ENCODE measurements around the gene HVCN1. TPM values are rescaled to one million over a fixed set of nuclear protein-coding genes. Genes with fewer than 3 reads are reported as not detected.

The HVCN1 gene
- total RNA-seq (2016; rRNA removed; fragmentation: Illumina TruSeq; extraction: Trizol) (0.20 and 0.49 TPM in 2 replicates), polyA plus RNA-seq (2011; rRNA removed) (0.88 and 1.3 TPM in 2 replicates), polyA minus RNA-seq (2011; rRNA and poly(A)+ RNA removed; ENCODE audit: low replicate concordance) (0.16 and 0.64 TPM in 2 replicates), Bru-seq, nascent RNA (percentile 19 among the genes with signal in this experiment), BruChase-seq, experiment 1, labeled RNA remaining after a 6-hour chase (percentile 18 among the genes with signal in this experiment), BruChase-seq, experiment 2, labeled RNA remaining after a 2-hour chase (percentile 21 among the genes with signal in this experiment)
- total RNA-seq (2016; cell fraction: cytosol; rRNA removed; fragmentation: Illumina TruSeq; extraction: Trizol; ENCODE audit: low read depth) = not detected in 2 replicates
- 0.36 and 0.54 TPM in 2 replicates for total RNA-seq (2016; cell fraction: insoluble cytoplasmic fraction; rRNA removed; fragmentation: Illumina TruSeq; extraction: Trizol)
- 0.14 and 0.37 TPM in 2 replicates for total RNA-seq (2016; cell fraction: membrane; rRNA removed; fragmentation: Illumina TruSeq; extraction: Trizol)
- total RNA-seq (2016; cell fraction: nucleus; rRNA removed; fragmentation: Illumina TruSeq; extraction: Trizol) = 0.47 and 0.53 TPM in 2 replicates
- polyA plus RNA-seq (2011; cell fraction: cytosol; rRNA removed) = 0.59 and 0.87 TPM in 2 replicates
- 0.33 and 0.35 TPM in 2 replicates for polyA plus RNA-seq (2011; cell fraction: nucleus; rRNA removed)
- polyA plus RNA-seq (2012) = 0.47 and 0.50 TPM in 2 replicates
- 0.16 and 0.32 TPM in 2 replicates for polyA plus RNA-seq (2016; cell fraction: cytosol; fragmentation: Illumina TruSeq; extraction: Trizol; ENCODE audit: low read depth)
- polyA plus RNA-seq (2016; cell fraction: insoluble cytoplasmic fraction; fragmentation: Illumina TruSeq; extraction: Trizol; ENCODE audit: low read depth) = 0.36 and 0.67 TPM in 2 replicates
- polyA plus RNA-seq (2016; cell fraction: membrane; fragmentation: Illumina TruSeq; extraction: Trizol; ENCODE audit: low read depth) = 0.29 TPM in 1 of 2 replicates, not detected in the other
- polyA plus RNA-seq (2016; cell fraction: nucleus; fragmentation: Illumina TruSeq; extraction: Trizol; ENCODE audit: insufficient read depth, low read depth) = 0.49 and 0.82 TPM in 2 replicates
- not detected in 2 replicates for polyA minus RNA-seq (2011; cell fraction: cytosol; rRNA and poly(A)+ RNA removed)
- polyA minus RNA-seq (2011; cell fraction: nucleus; rRNA and poly(A)+ RNA removed) = 0.50 TPM in 1 of 2 replicates, not detected in the other
- long read RNA-seq, experiment 1 = 0 reads
- long read RNA-seq, experiment 2, partial matches to known transcripts = 0 of 1 reads
- long read RNA-seq, experiment 2, other reads (novel, unspliced or antisense) = 1 of 1 reads

GRCh38 chr12:110688446-110689280, at the start of gene HVCN1:
TSS of gene HVCN1 (minus strand) at chr12:110689115. CDS start at chr12:110683245, 5,870 bp downstream.
- TF ChIP-seq CEBPZ (IDR thresholded peaks at IDR 0.05; ENCODE audit: low read length) = no peak
- TF ChIP-seq ZFP91 (CRISPR knock-in tag; IDR thresholded peaks at IDR 0.05; ENCODE audit: borderline replicate concordance) = peak; percentile 5; the same call in 1 of the 2 replicates
- TF ChIP-seq GABPB1 (CRISPR knock-in tag; IDR thresholded peaks at IDR 0.05) = peak; percentile 5; the same call in 1 of the 2 replicates
- TF ChIP-seq ARID2 (CRISPR knock-in tag; IDR thresholded peaks at IDR 0.05; ENCODE audit: borderline replicate concordance) = 0 out of 2 replicates have a peak, but pooled peaks have one; percentile 3
- TF ChIP-seq ZNF768 (CRISPR knock-in tag; IDR thresholded peaks at IDR 0.05) = peak; percentile 93
- 0 out of 2 replicates have a peak, but pooled peaks have one; percentile 21 for TF ChIP-seq NRL (CRISPR knock-in tag; IDR thresholded peaks at IDR 0.05; ENCODE audit: borderline replicate concordance)
- no peak for TF ChIP-seq DDIT3 (CRISPR knock-in tag; IDR thresholded peaks at IDR 0.05)
- Histone ChIP-seq H3K9me3 (ENCODE audit: low read length) (no peaks in the 10 kb centered on the region), H3K4me1 (ENCODE audit: insufficient read depth, low read length) (peaks cover 11% of the 10 kb centered on the region), H2AFZ (ENCODE audit: low read length) (no peak within 1 kb of the TSS), H3K4me3 (replicated peaks in 1 of 3; ENCODE audit: insufficient read depth in 1 of 3, low read depth in 2 of 3, low read length in 3 of 3) (peak within 1 kb of the TSS; percentile 49 to 75 (median 59)), H3K4me2 (ENCODE audit: low read depth, low read length) (peak within 1 kb of the TSS; percentile 91), H4K20me1 (ENCODE audit: insufficient read depth, low read length) (no peaks in the 10 kb centered on the region), H3K9ac (ENCODE audit: insufficient read depth, low read depth, low read length) (peak within 1 kb of the TSS; percentile 36; the same call in 1 of the 2 replicates), H3K27ac (ENCODE audit: extremely low read length, insufficient read depth, low read length) (no peak within 1 kb of the TSS), H3K79me2 (ENCODE audit: insufficient read depth, low read length) (no peaks in the 10 kb centered on the region), H3K36me3 (replicated peaks in 1 of 2; ENCODE audit: control insufficient read depth in 1 of 2, insufficient read depth in 2 of 2, low read length in 2 of 2) (no peaks in the 10 kb centered on the region), H3K27me3 (ENCODE audit: control insufficient read depth in 1 of 2, insufficient read depth in 2 of 2, low read length in 2 of 2) (peaks cover 5 to 44% of the 10 kb centered on the region in 2 experiments)
- BruUV-seq (replicated peaks) = no TSS peak
- ATAC-seq (peak; percentile 72), FAIRE-seq (no peak), DNase-seq (ENCODE audit: low spot score) (no peak)
- intact Hi-C loops (cut with micrococcal nuclease; ENCODE audit: unreplicated experiment) = no loop called here
- in situ Hi-C loops (cut with HindIII; ENCODE audit: extremely low pct_ligation_motif_present, low pct_unique_long_range_greater_than_20kb) = no loop called here
- ChIA-PET POLR2A (no interaction called here), CTCF (ENCODE audit: low intra/inter-chr PET ratio, low total read pairs) (no interaction called here)
- WGBS (ENCODE audit: low lambda C conversion rate) = 0% methylated on average over 5 of the region's 64 CpGs
